ENCODE measurements around the gene PIK3CG.
A peak's percentile ranks its signal among the peaks of the same experiment; 100 is the strongest.

Gene PIK3CG

GRCh38 chr7:106865130-106866041 is at the start of gene PIK3CG:
TSS of gene PIK3CG (plus strand) at chr7:106865282. CDS start at chr7:106867562, 2,280 bp downstream.
- H3K4me3 ChIP-seq (ENCODE audit: low read depth, low read length): peak within 1 kb of the TSS; percentile 27
- TF ChIP-seq CTCF (IDR thresholded peaks at IDR 0.05; ENCODE audit: borderline replicate concordance, insufficient read depth, low read depth, low read length): no peak

- no peak for TF ChIP-seq CTCF (IDR thresholded peaks at IDR 0.05; ENCODE audit: borderline replicate concordance, insufficient read depth, low read depth, low read length)
- H3K4me3 ChIP-seq (ENCODE audit: low read depth, low read length): no peak overlapping the region
These were observed 48.0 kb upstream of the PIK3CG start for GRCh38 chr7:106817098-106817497.

GRCh38 chr7:106818736-106819135 is 46.3 kb upstream of the PIK3CG start:
- TF ChIP-seq CTCF (IDR thresholded peaks at IDR 0.05; ENCODE audit: borderline replicate concordance, insufficient read depth, low read depth, low read length): no peak
- no peak overlapping the region for H3K4me3 ChIP-seq (ENCODE audit: low read depth, low read length)

GRCh38 chr7:106819546-106819945 is 45.5 kb upstream of the PIK3CG start:
- H3K4me3 ChIP-seq (ENCODE audit: low read depth, low read length): no peak overlapping the region
- no peak for TF ChIP-seq CTCF (IDR thresholded peaks at IDR 0.05; ENCODE audit: borderline replicate concordance, insufficient read depth, low read depth, low read length)

GRCh38 chr7:106820321-106821217 is 44.5 kb upstream of the PIK3CG start:
- TF ChIP-seq CTCF (IDR thresholded peaks at IDR 0.05; ENCODE audit: borderline replicate concordance, insufficient read depth, low read depth, low read length): no peak
- no peak overlapping the region for H3K4me3 ChIP-seq (ENCODE audit: low read depth, low read length)

GRCh38 chr7:106823631-106824030 is 41.5 kb upstream of the PIK3CG start:
- no peak for TF ChIP-seq CTCF (IDR thresholded peaks at IDR 0.05; ENCODE audit: borderline replicate concordance, insufficient read depth, low read depth, low read length)
- H3K4me3 ChIP-seq (ENCODE audit: low read depth, low read length): no peak overlapping the region

Data from GM12875 (cell line).